KMS-11 (cell line): ENCODE measurements around the gene RCN1.

Experiments used
- H2AFZ ChIP-seq: fragments of 200-600 bp; sonication (generic); 2 replicates; pipeline ENCODE4 v1.6.1; 2016; ENCODE audit warnings: antibody characterized with exemption, mixed run types, low read depth
- H3K27ac ChIP-seq: fragments of 200-600 bp; sonication (generic); 2 replicates; pipeline ENCODE4 v1.6.1; 2016; ENCODE audit warnings: mild to moderate bottlenecking, mixed run types
- H3K27me3 ChIP-seq: fragments of 200-600 bp; sonication (generic); 2 replicates; pipeline ENCODE4 v1.6.1; 2017; ENCODE audit warnings: mild to moderate bottlenecking, low read depth, mixed run types, moderate library complexity; ENCODE audit not compliant: insufficient read depth
- H3K36me3 ChIP-seq: fragments of 200-600 bp; sonication (generic); 2 replicates; pipeline ENCODE4 v1.6.1; 2017; ENCODE audit warnings: mild to moderate bottlenecking, mixed run types; ENCODE audit not compliant: insufficient read depth
- H3K4me1 ChIP-seq: fragments of 200-600 bp; sonication (generic); 2 replicates; pipeline ENCODE4 v1.6.1; 2016; ENCODE audit warnings: mild to moderate bottlenecking, low read depth, mixed run types; ENCODE audit not compliant: poor library complexity, severe bottlenecking
- H3K4me2 ChIP-seq: fragments of 200-600 bp; sonication (generic); 2 replicates; pipeline ENCODE4 v1.7.0; 2016; ENCODE audit warnings: mild to moderate bottlenecking, mixed run types
- H3K4me3 ChIP-seq: fragments of 200-600 bp; sonication (generic); IDR thresholded peaks from 2 replicates; pipeline ENCODE4 v1.6.1; 2017; ENCODE audit warnings: low read depth, low read length, mixed read lengths; ENCODE audit not compliant: insufficient read depth
- H3K79me2 ChIP-seq: fragments of 200-600 bp; sonication (generic); 2 replicates; pipeline ENCODE4 v1.6.1; 2016; ENCODE audit warnings: low read depth, mixed run types; ENCODE audit not compliant: insufficient read depth
- H3K9ac ChIP-seq: fragments of 200-600 bp; sonication (generic); 2 replicates; pipeline ENCODE4 v1.6.1; 2016; ENCODE audit warnings: mild to moderate bottlenecking, mixed run types
- H4K20me1 ChIP-seq: fragments of 200-600 bp; sonication (generic); 2 replicates; pipeline ENCODE4 v1.6.1; 2016; ENCODE audit warnings: mild to moderate bottlenecking, mixed run types; ENCODE audit not compliant: insufficient read depth
- TF ChIP-seq, protein P1 (sequence below): fragments of 200-600 bp; sonication (generic); conservative IDR thresholded peaks from 2 replicates; pipeline ENCODE4 v1.6.1; 2017; ENCODE audit warnings: low read depth, mild to moderate bottlenecking, antibody characterized with exemption, low read length, moderate library complexity, mixed read lengths

The RCN1 gene

DNA sequence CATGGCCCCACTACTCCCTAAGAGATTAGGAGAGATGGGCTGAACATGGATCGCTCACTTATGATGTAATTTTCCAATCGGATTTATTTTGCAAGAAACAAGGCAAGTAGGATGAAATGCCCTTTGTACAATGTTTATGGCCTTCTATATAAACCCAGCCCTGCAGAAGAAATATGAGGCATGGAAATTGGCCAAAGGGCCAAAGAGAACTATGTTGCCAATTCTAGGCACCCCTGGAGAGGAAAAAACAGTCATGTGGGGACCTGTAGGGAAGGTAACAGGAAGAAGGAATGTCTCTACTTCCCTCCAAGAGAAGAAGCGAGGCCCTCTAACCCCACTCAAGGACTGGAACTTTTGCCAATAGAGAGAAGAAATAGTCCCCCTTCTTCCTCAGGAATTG, 54.4 kb downstream of the RCN1 start:
- no peak overlapping the region for H3K27ac ChIP-seq
- no peaks in the 10 kb centered on the region for H4K20me1 ChIP-seq
- no peak overlapping the region for H3K4me3 ChIP-seq
- H3K27me3 ChIP-seq: no peaks in the 10 kb centered on the region
- H3K36me3 ChIP-seq: no peaks in the 10 kb centered on the region
- H3K79me2 ChIP-seq: no peaks in the 10 kb centered on the region
- H3K4me2 ChIP-seq: no peak overlapping the region
- no peak overlapping the region for H2AFZ ChIP-seq
- H3K4me1 ChIP-seq: no peaks in the 10 kb centered on the region
- no peak overlapping the region for H3K9ac ChIP-seq
- TF ChIP-seq, protein P1, sequence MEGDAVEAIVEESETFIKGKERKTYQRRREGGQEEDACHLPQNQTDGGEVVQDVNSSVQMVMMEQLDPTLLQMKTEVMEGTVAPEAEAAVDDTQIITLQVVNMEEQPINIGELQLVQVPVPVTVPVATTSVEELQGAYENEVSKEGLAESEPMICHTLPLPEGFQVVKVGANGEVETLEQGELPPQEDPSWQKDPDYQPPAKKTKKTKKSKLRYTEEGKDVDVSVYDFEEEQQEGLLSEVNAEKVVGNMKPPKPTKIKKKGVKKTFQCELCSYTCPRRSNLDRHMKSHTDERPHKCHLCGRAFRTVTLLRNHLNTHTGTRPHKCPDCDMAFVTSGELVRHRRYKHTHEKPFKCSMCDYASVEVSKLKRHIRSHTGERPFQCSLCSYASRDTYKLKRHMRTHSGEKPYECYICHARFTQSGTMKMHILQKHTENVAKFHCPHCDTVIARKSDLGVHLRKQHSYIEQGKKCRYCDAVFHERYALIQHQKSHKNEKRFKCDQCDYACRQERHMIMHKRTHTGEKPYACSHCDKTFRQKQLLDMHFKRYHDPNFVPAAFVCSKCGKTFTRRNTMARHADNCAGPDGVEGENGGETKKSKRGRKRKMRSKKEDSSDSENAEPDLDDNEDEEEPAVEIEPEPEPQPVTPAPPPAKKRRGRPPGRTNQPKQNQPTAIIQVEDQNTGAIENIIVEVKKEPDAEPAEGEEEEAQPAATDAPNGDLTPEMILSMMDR: no peak

GRCh38 chr11:32148895-32149294, 58.0 kb downstream of the RCN1 start:
- TF ChIP-seq, protein P1: no peak
- Histone ChIP-seq H3K4me1 (no peaks in the 10 kb centered on the region), H3K4me3 (no peak overlapping the region), H3K79me2 (no peaks in the 10 kb centered on the region), H2AFZ (no peak overlapping the region), H4K20me1 (no peaks in the 10 kb centered on the region), H3K36me3 (no peaks in the 10 kb centered on the region), H3K9ac (no peak overlapping the region), H3K4me2 (no peak overlapping the region), H3K27ac (no peak overlapping the region), H3K27me3 (no peaks in the 10 kb centered on the region)

DNA sequence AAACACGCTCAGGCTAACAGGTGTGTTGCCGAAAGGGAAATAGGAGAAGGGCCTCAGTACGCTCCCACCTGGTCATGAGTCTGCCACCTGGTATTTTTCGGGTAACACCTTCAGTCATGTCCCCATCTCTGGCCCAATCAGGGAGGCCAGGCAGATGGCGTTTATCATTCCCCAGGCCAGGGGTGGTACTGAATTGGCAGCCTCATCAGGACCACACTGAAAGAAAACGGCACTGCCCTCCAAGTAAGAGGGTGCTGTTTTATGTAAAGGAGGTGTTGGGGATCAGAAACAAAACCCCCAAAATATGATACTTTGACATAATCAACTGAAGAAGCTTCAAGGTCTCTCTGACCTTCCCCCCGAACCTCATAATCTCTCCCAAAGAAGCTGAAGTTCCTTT, 58.9 kb downstream of the RCN1 start:
- Histone ChIP-seq H3K4me3 (no peak overlapping the region), H3K27ac (no peak overlapping the region), H3K4me1 (no peaks in the 10 kb centered on the region), H3K4me2 (no peak overlapping the region), H3K79me2 (no peaks in the 10 kb centered on the region), H2AFZ (no peak overlapping the region), H3K27me3 (no peaks in the 10 kb centered on the region), H3K36me3 (no peaks in the 10 kb centered on the region), H3K9ac (no peak overlapping the region), H4K20me1 (no peaks in the 10 kb centered on the region)
- TF ChIP-seq, protein P1: no peak

DNA sequence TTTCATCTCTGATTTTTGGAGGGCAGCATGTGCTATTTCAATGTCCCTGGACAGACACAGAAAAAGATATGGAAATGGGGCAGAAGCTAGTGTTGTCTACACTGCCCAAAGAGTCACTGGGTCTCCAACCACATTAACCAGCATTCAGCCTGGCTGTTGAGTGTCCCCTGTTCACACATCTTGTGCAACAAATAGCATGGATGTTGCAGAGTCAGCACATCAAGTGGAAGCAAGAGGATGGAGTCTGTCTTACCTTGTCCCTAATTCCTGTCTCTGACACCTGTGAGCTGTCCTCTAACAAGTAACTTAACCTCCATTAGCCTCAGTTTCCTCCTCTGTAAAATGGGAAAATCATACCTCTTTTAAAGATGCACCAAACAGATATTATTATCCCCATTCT, 60.2 kb downstream of the RCN1 start:
- H3K36me3 ChIP-seq: no peaks in the 10 kb centered on the region
- no peaks in the 10 kb centered on the region for H3K27me3 ChIP-seq
- H3K9ac ChIP-seq: no peak overlapping the region
- H3K79me2 ChIP-seq: no peaks in the 10 kb centered on the region
- H3K27ac ChIP-seq: no peak overlapping the region
- no peak overlapping the region for H3K4me3 ChIP-seq
- H3K4me2 ChIP-seq: no peak overlapping the region
- no peaks in the 10 kb centered on the region for H4K20me1 ChIP-seq
- TF ChIP-seq, protein P1: no peak
- no peak overlapping the region for H2AFZ ChIP-seq
- no peaks in the 10 kb centered on the region for H3K4me1 ChIP-seq
